IPS DF 6.9 (cell line): ENCODE measurements around the gene ATP6V1G2.
A peak's percentile ranks its signal among the peaks of the same experiment; 100 is the strongest.

Experiments used
- DNase-seq: peaks from one replicate; pipeline ENCODE4 v3.0.0-alpha.2; 2013; ENCODE audit warnings: low read depth, low spot score
- H3K27ac ChIP-seq: one replicate; pipeline ENCODE4 v1.5.1; 2013; ENCODE audit warnings: low read length, control low read depth
- H3K27me3 ChIP-seq: 2 replicates; pipeline ENCODE4 v1.6.1; 2013; ENCODE audit warnings: mild to moderate bottlenecking, low read length; ENCODE audit not compliant: control insufficient read depth, insufficient read depth
- H3K36me3 ChIP-seq: 2 replicates; pipeline ENCODE4 v1.6.1; 2013; ENCODE audit warnings: low read length; ENCODE audit not compliant: control insufficient read depth, insufficient read depth
- H3K4me1 ChIP-seq: 2 replicates; pipeline ENCODE4 v1.6.1; 2013; ENCODE audit warnings: low read length; ENCODE audit not compliant: control insufficient read depth, insufficient read depth
- H3K4me3 ChIP-seq: 2 replicates; pipeline ENCODE4 v1.5.1; 2013; ENCODE audit warnings: mild to moderate bottlenecking, low read length
- H3K9me3 ChIP-seq: 2 replicates; pipeline ENCODE4 v1.6.1; 2013; ENCODE audit warnings: low read length, inconsistent platforms; ENCODE audit not compliant: control insufficient read depth, insufficient read depth
- WGBS: extraction: QIAGEN DNeasy Blood & Tissue Kit; methylation state at CpG from one replicate; pipeline ENCODE4 v1.1.7; 2013; ENCODE audit warnings: mixed read lengths, missing lambda C conversion rate; ENCODE audit not compliant: insufficient read length, insufficient coverage; 5-methylcytosine and 5-hydroxymethylcytosine counted together

Gene ATP6V1G2

DNA sequence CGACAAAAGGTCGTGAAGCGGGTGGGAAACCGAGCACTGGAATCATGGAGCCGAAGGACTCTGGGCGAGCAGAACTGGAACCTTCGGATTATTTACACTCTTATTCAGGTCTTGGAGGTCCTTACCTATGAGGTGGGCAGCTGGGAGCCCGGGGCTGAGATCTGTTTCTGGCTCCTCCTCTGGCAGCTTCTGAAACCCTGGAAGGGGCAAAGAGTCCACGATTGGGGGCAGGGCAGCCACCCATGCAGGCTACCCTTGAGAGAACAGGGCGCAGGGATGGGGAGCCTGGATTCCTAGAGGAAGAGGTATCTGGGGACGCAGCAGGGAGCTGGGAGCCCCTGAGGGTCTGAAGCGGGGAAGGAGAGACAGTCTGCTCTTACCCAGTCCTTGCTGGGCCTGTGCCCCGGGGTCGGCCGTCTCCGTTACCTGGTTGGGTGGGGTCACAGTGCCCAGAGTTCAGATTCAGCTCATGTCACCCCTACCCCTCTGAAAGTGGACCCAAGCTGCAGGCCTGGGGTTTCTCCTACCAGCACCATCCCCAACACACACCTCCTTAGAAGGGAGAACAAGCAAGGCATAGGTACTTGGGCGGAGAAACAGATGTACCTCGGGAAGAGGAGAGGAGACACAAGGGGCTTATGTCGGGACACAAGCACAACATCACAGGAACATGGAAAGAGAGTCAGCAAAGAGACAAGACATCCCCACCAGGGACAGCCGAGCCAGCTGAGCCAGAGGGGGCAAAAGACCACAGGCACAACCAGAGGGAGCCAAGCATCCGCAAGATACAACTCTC lies 35.2 kb upstream of the ATP6V1G2 start:
- Histone ChIP-seq H3K36me3 (no peaks in the 10 kb centered on the region), H3K27me3 (no peaks in the 10 kb centered on the region), H3K4me3 (peak overlapping the region; percentile 56), H3K4me1 (no peaks in the 10 kb centered on the region; the same call in 1 of the 2 replicates), H3K9me3 (no peaks in the 10 kb centered on the region), H3K27ac (no peak overlapping the region)
- WGBS = no CpG with 5 or more reads among the region's 21 CpGs
- DNase-seq = no peak

GRCh38 chr6:31580807-31581433 lies 34.5 kb upstream of the ATP6V1G2 start:
- no peak for DNase-seq
- no peaks in the 10 kb centered on the region for H3K27me3 ChIP-seq
- no peaks in the 10 kb centered on the region for H3K9me3 ChIP-seq
- H3K36me3 ChIP-seq = no peaks in the 10 kb centered on the region
- H3K4me1 ChIP-seq = no peaks in the 10 kb centered on the region; the same call in 1 of the 2 replicates
- no CpG with 5 or more reads among the region's 62 CpGs for WGBS
- peak overlapping the region; percentile 56 for H3K4me3 ChIP-seq
- H3K27ac ChIP-seq = no peak overlapping the region

- H3K4me1 ChIP-seq = no peaks in the 10 kb centered on the region; the same call in 1 of the 2 replicates
- no peaks in the 10 kb centered on the region for H3K27me3 ChIP-seq
- no peak overlapping the region for H3K27ac ChIP-seq
- no peak for DNase-seq
- no peaks in the 10 kb centered on the region for H3K36me3 ChIP-seq
- whole genome bisulfite sequencing = no CpG with 5 or more reads among the region's 11 CpGs
- no peaks in the 10 kb centered on the region for H3K9me3 ChIP-seq
- H3K4me3 ChIP-seq = peak overlapping the region; percentile 56; the same call in 1 of the 2 replicates
Measured at GRCh38 chr6:31580438-31580740, 34.0 kb upstream of the ATP6V1G2 start.

DNA sequence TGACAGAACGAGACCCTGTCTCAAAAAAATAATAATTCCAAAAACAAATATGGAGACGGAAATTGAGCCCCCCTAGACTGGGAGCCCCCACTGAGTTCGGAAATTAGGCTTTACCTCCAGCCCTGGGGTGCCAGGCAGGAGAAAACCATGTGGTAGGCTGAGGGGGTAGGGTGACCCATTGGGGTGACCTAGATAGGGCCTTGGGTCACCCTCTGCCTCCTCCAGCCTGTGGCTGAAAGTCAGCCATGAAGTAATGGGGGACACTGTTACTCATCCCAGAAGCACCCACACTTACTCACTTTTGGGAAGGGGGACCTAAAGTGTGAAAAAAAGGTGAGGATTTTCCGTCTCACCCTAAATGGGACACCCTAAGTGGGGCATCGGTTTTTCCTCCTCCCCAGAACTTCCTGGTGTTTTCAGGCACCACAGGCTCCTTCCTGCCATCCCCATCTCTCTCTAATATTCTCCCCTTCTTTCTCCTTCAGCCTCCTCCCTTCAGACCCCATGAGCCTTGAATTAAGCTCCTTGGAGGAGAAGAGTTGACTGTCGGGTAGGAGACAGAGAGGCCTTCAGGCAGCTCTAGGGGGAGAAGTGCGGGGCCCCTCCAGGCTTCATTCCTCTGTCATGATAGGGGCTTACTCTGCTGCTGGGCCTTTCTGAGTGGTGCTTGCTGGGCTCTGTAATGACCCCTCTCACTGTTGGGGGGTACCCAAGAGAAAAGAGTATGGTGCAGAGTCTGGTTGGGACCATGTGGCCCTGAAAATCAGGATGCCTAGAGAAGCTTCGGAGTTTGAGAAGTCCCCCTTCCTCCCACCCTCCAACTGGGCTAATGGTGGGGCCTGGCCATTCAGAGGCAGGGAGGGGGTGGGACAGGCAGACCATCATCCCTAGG lies 33.4 kb upstream of the ATP6V1G2 start:
- H3K36me3 ChIP-seq = no peaks in the 10 kb centered on the region
- H3K27ac ChIP-seq = no peak overlapping the region
- no peaks in the 10 kb centered on the region for H3K9me3 ChIP-seq
- no peaks in the 10 kb centered on the region for H3K27me3 ChIP-seq
- no peak for DNase-seq
- no peak overlapping the region; the same call in 1 of the 2 replicates for H3K4me3 ChIP-seq
- WGBS = no CpG with 5 or more reads among the region's 8 CpGs
- H3K4me1 ChIP-seq = no peaks in the 10 kb centered on the region; the same call in 1 of the 2 replicates

- Histone ChIP-seq H3K4me3 (no peak overlapping the region), H3K9me3 (no peaks in the 10 kb centered on the region), H3K4me1 (no peaks in the 10 kb centered on the region; the same call in 1 of the 2 replicates), H3K27ac (no peak overlapping the region), H3K27me3 (no peaks in the 10 kb centered on the region), H3K36me3 (no peaks in the 10 kb centered on the region)
- no peak for DNase-seq
- no CpG with 5 or more reads among the region's 3 CpGs for WGBS
Measured at GRCh38 chr6:31579119-31579505, 32.7 kb upstream of the ATP6V1G2 start.

- no CpG with 5 or more reads among the region's 12 CpGs for WGBS
- Histone ChIP-seq H3K27ac (no peak overlapping the region), H3K9me3 (no peaks in the 10 kb centered on the region), H3K27me3 (no peaks in the 10 kb centered on the region), H3K4me3 (no peak overlapping the region), H3K36me3 (no peaks in the 10 kb centered on the region), H3K4me1 (no peaks in the 10 kb centered on the region; the same call in 1 of the 2 replicates)
- no peak for DNase-seq
Measured at GRCh38 chr6:31578184-31579118, 32.0 kb upstream of the ATP6V1G2 start.

DNA sequence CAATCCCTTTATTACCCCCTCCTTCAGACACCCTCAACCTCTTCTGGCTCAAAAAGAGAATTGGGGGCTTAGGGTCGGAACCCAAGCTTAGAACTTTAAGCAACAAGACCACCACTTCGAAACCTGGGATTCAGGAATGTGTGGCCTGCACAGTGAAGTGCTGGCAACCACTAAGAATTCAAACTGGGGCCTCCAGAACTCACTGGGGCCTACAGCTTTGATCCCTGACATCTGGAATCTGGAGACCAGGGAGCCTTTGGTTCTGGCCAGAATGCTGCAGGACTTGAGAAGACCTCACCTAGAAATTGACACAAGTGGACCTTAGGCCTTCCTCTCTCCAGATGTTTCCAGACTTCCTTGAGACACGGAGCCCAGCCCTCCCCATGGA lies 31.2 kb upstream of the ATP6V1G2 start:
- WGBS = no CpG with 5 or more reads among the region's 3 CpGs
- Histone ChIP-seq H3K27ac (no peak overlapping the region), H3K4me1 (no peaks in the 10 kb centered on the region; the same call in 1 of the 2 replicates)

DNA sequence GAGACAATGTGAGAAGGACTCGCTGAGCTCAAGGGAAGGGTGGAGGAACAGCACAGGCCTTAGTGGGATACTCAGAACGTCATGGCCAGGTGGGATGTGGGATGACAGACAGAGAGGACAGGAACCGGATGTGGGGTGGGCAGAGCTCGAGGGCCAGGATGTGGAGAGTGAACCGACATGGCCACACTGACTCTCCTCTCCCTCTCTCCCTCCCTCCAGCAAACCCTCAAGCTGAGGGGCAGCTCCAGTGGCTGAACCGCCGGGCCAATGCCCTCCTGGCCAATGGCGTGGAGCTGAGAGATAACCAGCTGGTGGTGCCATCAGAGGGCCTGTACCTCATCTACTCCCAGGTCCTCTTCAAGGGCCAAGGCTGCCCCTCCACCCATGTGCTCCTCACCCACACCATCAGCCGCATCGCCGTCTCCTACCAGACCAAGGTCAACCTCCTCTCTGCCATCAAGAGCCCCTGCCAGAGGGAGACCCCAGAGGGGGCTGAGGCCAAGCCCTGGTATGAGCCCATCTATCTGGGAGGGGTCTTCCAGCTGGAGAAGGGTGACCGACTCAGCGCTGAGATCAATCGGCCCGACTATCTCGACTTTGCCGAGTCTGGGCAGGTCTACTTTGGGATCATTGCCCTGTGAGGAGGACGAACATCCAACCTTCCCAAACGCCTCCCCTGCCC lies 30.6 kb upstream of the ATP6V1G2 start:
- Histone ChIP-seq H3K9me3 (no peaks in the 10 kb centered on the region), H3K4me3 (no peak overlapping the region), H3K4me1 (no peaks in the 10 kb centered on the region; the same call in 1 of the 2 replicates), H3K36me3 (no peaks in the 10 kb centered on the region), H3K27me3 (no peaks in the 10 kb centered on the region), H3K27ac (no peak overlapping the region)
- no CpG with 5 or more reads among the region's 19 CpGs for WGBS
- no peak for DNase-seq

More for the DNA sequence above, 31.2 kb upstream of the ATP6V1G2 start:
- H3K36me3 ChIP-seq = no peaks in the 10 kb centered on the region
- no peaks in the 10 kb centered on the region for H3K27me3 ChIP-seq
- no peaks in the 10 kb centered on the region for H3K9me3 ChIP-seq
- no peak for DNase-seq
- H3K4me3 ChIP-seq = no peak overlapping the region

GRCh38 chr6:31575952-31576685 lies 29.7 kb upstream of the ATP6V1G2 start:
- no peak for DNase-seq
- H3K27me3 ChIP-seq = no peaks in the 10 kb centered on the region
- H3K4me1 ChIP-seq = no peaks in the 10 kb centered on the region; the same call in 1 of the 2 replicates
- no peak overlapping the region for H3K4me3 ChIP-seq
- no peak overlapping the region for H3K27ac ChIP-seq
- H3K9me3 ChIP-seq = no peaks in the 10 kb centered on the region
- H3K36me3 ChIP-seq = no peaks in the 10 kb centered on the region
- 100% methylated on average over 5 of the region's 8 CpGs for WGBS
